ENCODE results near the gene PCBP3.
"Not testable (repeated sequence)": the region's sequence is repeated elsewhere in the genome, so short reads cannot be mapped to it uniquely, and the experiment has no call there.

The PCBP3 gene

DNA sequence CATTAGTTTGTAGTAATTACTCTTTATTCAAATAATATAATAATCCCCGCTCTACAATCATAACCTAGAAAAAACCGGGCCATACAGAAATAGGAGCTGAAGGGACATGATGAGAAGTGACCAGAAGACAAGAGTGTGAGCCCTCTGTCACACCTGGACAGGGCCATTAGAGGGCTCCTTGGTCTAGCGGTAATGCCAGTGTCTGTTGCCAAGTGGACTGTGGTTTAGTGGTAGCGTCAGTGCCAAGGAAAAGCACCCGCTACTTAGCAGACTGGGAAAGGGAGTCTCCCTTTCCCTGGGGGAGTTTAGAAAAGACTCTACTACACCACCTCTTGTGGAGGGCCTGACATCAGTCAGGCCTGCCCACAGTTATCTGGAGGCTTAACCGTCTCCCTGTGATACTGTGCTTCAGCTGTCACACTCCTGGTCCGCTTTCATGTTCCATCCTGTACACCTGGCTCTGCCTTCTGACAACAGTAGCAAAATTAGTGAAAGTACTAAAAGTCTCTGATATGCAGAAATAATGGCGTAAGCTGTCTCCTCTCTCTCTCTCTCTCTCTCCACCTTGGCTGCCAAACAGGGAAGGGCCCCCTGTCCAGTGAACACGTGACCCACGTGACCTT, 19.2 kb downstream of the PCBP3 start:
- H3K4me2 ChIP-seq (ENCODE audit: insufficient read depth, low read length); H3K9ac ChIP-seq (ENCODE audit: low read depth, low read length); H3K4me1 ChIP-seq (ENCODE audit: insufficient read depth, low read length); H3K9me3 ChIP-seq (ENCODE audit: insufficient read depth, low read length, severe bottlenecking); H3K27ac ChIP-seq (ENCODE audit: low read length); H3K27me3 ChIP-seq (ENCODE audit: insufficient read depth, low read length, poor library complexity); H3K4me3 ChIP-seq (ENCODE audit: low read depth in 1 of 2, low read length in 2 of 2); H2AFZ ChIP-seq (ENCODE audit: low read depth, low read length); H3K36me3 ChIP-seq (ENCODE audit: insufficient read depth, low read length); H3K79me2 ChIP-seq (ENCODE audit: insufficient read depth, low read length); ATAC-seq (ENCODE audit: insufficient read depth, low read depth); H4K20me1 ChIP-seq (ENCODE audit: insufficient read depth, low read length): not testable (repeated sequence)
- peak; percentile 12 for DNase-seq

DNA sequence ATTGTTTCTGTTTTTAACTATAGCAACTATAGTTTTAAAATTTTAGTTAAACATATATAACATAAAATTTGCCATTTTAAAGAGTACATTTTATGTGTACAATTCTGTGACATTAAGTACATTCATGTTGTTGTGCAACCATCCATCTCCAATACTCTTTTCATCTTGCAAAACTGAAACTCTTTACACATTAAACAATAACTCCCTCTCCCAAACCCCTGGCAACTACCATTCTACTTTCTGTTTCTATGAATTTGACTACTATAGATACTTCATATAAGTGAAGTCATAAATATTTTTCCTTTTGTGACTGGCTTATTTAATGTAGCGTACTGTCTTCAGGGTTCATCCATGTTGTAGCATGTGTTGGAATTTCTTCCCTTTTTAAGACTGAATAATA, 25.9 kb downstream of the PCBP3 start:
- no peak for DNase-seq
- TF ChIP-seq, protein P1, sequence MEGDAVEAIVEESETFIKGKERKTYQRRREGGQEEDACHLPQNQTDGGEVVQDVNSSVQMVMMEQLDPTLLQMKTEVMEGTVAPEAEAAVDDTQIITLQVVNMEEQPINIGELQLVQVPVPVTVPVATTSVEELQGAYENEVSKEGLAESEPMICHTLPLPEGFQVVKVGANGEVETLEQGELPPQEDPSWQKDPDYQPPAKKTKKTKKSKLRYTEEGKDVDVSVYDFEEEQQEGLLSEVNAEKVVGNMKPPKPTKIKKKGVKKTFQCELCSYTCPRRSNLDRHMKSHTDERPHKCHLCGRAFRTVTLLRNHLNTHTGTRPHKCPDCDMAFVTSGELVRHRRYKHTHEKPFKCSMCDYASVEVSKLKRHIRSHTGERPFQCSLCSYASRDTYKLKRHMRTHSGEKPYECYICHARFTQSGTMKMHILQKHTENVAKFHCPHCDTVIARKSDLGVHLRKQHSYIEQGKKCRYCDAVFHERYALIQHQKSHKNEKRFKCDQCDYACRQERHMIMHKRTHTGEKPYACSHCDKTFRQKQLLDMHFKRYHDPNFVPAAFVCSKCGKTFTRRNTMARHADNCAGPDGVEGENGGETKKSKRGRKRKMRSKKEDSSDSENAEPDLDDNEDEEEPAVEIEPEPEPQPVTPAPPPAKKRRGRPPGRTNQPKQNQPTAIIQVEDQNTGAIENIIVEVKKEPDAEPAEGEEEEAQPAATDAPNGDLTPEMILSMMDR (IDR thresholded peaks at IDR 0.05; ENCODE audit: borderline replicate concordance, extremely low read depth, low read length, poor library complexity, severe bottlenecking): no peak
- TF ChIP-seq EZH2 (IDR thresholded peaks at IDR 0.05; ENCODE audit: borderline replicate concordance, low read depth, low read length, severe bottlenecking): no peak
- Histone ChIP-seq H3K27ac (ENCODE audit: low read length) (no peak overlapping the region), H3K79me2 (ENCODE audit: insufficient read depth, low read length) (0 out of 2 replicates have a peak, but pooled peaks cover 2% of the 10 kb centered on the region), H3K9me3 (ENCODE audit: insufficient read depth, low read length, severe bottlenecking) (no peaks in the 10 kb centered on the region), H3K4me3 (ENCODE audit: low read depth in 1 of 2, low read length in 2 of 2) (no peak overlapping the region), H3K4me2 (ENCODE audit: insufficient read depth, low read length) (no peak overlapping the region), H3K27me3 (ENCODE audit: insufficient read depth, low read length, poor library complexity) (no peaks in the 10 kb centered on the region), H3K9ac (ENCODE audit: low read depth, low read length) (no peak overlapping the region), H3K4me1 (ENCODE audit: insufficient read depth, low read length) (no peaks in the 10 kb centered on the region), H2AFZ (ENCODE audit: low read depth, low read length) (no peak overlapping the region), H3K36me3 (ENCODE audit: insufficient read depth, low read length) (peaks cover 3% of the 10 kb centered on the region; the same call in 1 of the 2 replicates), H4K20me1 (ENCODE audit: insufficient read depth, low read length) (no peaks in the 10 kb centered on the region)
- ATAC-seq (ENCODE audit: insufficient read depth, low read depth): no peak

DNA sequence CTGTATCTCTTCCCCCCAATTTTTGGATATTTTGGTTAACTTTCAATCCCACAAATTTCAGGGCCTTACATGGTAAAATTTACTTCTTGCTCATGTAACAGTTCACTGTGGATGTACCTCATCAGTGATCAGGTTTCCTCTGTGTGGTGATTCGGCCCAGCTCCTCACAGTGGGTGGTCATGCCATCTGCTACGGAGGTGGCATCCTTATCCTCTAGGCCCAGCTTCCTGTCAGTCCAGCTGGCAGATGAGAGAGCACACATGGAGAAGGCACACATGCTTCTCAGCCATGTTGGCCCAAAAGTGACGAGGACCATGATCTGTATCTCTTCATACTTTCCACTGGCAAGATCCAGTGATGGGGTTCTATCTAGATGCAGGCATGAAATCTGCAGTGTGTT, 27.2 kb downstream of the PCBP3 start:
- no peak for TF ChIP-seq EZH2 (IDR thresholded peaks at IDR 0.05; ENCODE audit: borderline replicate concordance, low read depth, low read length, severe bottlenecking)
- TF ChIP-seq, protein P1 (IDR thresholded peaks at IDR 0.05; ENCODE audit: borderline replicate concordance, extremely low read depth, low read length, poor library complexity, severe bottlenecking): no peak
- 0 out of 2 replicates have a peak, but pooled peaks cover 2% of the 10 kb centered on the region for H3K79me2 ChIP-seq (ENCODE audit: insufficient read depth, low read length)
- no peaks in the 10 kb centered on the region for H3K27me3 ChIP-seq (ENCODE audit: insufficient read depth, low read length, poor library complexity)
- no peaks in the 10 kb centered on the region for H3K4me1 ChIP-seq (ENCODE audit: insufficient read depth, low read length)
- DNase-seq (peak; percentile 12), ATAC-seq (ENCODE audit: insufficient read depth, low read depth) (peak; percentile 33; the same call in 1 of the 3 replicates)
- no peak overlapping the region for H2AFZ ChIP-seq (ENCODE audit: low read depth, low read length)
- H3K9ac ChIP-seq (ENCODE audit: low read depth, low read length): no peak overlapping the region
- H3K4me3 ChIP-seq (ENCODE audit: low read depth in 1 of 2, low read length in 2 of 2): no peak overlapping the region
- no peak overlapping the region for H3K4me2 ChIP-seq (ENCODE audit: insufficient read depth, low read length)
- peaks cover 10% of the 10 kb centered on the region for H3K36me3 ChIP-seq (ENCODE audit: insufficient read depth, low read length)
- H3K27ac ChIP-seq (ENCODE audit: low read length): no peak overlapping the region
- no peaks in the 10 kb centered on the region for H3K9me3 ChIP-seq (ENCODE audit: insufficient read depth, low read length, severe bottlenecking)
- H4K20me1 ChIP-seq (ENCODE audit: insufficient read depth, low read length): no peaks in the 10 kb centered on the region

DNA sequence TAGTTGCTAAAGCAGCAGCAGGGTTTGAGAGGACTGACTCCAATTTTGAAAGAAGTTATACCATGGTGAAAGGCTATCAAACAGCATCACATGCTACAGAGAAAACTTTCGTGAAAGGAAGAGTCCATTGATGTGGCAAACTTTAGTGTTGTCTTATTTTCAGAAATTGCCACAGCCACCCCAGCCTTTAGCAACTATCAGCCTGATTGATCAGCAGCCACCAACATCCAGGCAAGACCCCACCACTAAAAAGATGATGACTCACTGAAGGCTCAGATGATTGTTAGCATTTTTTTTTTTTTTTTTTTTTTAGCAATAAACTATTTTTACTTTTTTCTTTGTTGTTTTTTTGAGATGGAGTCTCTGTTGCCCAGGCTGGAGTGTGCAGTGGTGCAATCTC, 35.3 kb downstream of the PCBP3 start:
- not testable (repeated sequence) for H3K4me3 ChIP-seq (ENCODE audit: low read depth in 1 of 2, low read length in 2 of 2); H4K20me1 ChIP-seq (ENCODE audit: insufficient read depth, low read length); H3K27ac ChIP-seq (ENCODE audit: low read length); H3K27me3 ChIP-seq (ENCODE audit: insufficient read depth, low read length, poor library complexity); H3K4me2 ChIP-seq (ENCODE audit: insufficient read depth, low read length); H2AFZ ChIP-seq (ENCODE audit: low read depth, low read length); H3K36me3 ChIP-seq (ENCODE audit: insufficient read depth, low read length); H3K9ac ChIP-seq (ENCODE audit: low read depth, low read length); H3K79me2 ChIP-seq (ENCODE audit: insufficient read depth, low read length); H3K9me3 ChIP-seq (ENCODE audit: insufficient read depth, low read length, severe bottlenecking); H3K4me1 ChIP-seq (ENCODE audit: insufficient read depth, low read length)
- peak; percentile 36 for DNase-seq
- ATAC-seq (ENCODE audit: insufficient read depth, low read depth): peak; percentile 44
